ENCODE results near the gene VIPR2. TPM values are rescaled to one million over a fixed set of nuclear protein-coding genes. Genes with fewer than 3 reads are reported as not detected.
A peak's percentile ranks its signal among the peaks of the same experiment; 100 is the strongest.

Gene VIPR2
- total and polyA plus RNA-seq, 10 donors = 0.41 to 1.4 (median 0.64) TPM

DNA sequence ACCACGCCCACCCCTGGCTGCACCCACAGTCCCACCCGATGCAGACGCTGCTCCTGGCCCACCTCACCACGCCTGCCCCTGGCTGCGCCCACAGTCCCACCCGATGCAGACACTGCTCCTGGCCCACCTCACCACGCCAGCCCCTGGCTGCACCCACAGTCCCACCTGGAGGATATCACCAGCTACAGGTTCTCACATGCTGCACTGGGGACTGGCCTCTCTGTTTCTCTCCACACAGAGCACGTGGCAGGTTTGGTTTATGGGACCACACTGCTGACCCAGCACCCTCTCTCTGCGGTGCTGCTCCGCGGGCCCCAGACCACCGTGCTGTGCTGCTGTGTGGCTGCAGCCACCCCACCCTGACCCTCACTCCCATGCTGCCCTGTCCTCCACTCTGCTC, 120.9 kb downstream of the VIPR2 start:
- Histone ChIP-seq H3K4me1 (no peaks in the 10 kb centered on the region), H3K27me3 (replicated peaks in 1 of 7) (peaks cover 0 to 52% (median 0%) of the 10 kb centered on the region in 7 donors), H3K4me3 (no peak overlapping the region), H3K27ac (no peak overlapping the region), H3K9me3 (peaks cover 0 to 10% (median 2%) of the 10 kb centered on the region in 8 donors), H3K36me3 (no peaks in the 10 kb centered on the region)
- peak; percentile 43 for DNase-seq
- intact Hi-C loops (cut with DNase I; ENCODE audit: low total_unique reads) = no loop called here
- TF ChIP-seq POLR2AphosphoS5 (IDR thresholded peaks at IDR 0.05) (no peak), POLR2A (IDR thresholded peaks at IDR 0.05) (no peak)
- TF ChIP-seq, protein P1, sequence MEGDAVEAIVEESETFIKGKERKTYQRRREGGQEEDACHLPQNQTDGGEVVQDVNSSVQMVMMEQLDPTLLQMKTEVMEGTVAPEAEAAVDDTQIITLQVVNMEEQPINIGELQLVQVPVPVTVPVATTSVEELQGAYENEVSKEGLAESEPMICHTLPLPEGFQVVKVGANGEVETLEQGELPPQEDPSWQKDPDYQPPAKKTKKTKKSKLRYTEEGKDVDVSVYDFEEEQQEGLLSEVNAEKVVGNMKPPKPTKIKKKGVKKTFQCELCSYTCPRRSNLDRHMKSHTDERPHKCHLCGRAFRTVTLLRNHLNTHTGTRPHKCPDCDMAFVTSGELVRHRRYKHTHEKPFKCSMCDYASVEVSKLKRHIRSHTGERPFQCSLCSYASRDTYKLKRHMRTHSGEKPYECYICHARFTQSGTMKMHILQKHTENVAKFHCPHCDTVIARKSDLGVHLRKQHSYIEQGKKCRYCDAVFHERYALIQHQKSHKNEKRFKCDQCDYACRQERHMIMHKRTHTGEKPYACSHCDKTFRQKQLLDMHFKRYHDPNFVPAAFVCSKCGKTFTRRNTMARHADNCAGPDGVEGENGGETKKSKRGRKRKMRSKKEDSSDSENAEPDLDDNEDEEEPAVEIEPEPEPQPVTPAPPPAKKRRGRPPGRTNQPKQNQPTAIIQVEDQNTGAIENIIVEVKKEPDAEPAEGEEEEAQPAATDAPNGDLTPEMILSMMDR (IDR thresholded peaks at IDR 0.05 in 8 of 11, conservative IDR thresholded peaks at IDR 0.05 in 3 of 11) = no peak
- 88 to 95% (median 91%) methylated on average over 12 of the region's 12 CpGs for WGBS, 5 donors

DNA sequence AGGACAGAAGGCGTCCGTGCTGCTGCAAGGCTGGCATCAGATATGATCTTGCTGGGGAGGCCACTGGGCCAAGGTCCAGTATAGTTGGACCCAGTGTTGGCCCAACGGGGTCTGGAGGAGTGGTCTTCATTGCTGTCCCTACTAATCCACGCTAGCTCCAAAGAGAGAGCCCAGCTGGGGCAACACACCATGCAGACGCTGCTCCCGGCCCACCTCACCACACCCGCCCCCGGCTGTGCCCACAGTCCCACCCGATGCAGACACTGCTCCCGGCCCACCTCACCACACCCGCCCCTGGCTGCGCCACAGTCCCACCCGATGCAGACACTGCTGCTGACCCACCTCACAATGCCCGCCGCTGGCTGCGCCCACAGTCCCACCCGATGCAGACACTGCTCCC, 121.5 kb downstream of the VIPR2 start:
- Histone ChIP-seq H3K36me3 (no peaks in the 10 kb centered on the region), H3K9me3 (peaks cover 0 to 10% (median 2%) of the 10 kb centered on the region in 8 donors), H3K27me3 (replicated peaks in 1 of 7) (peaks cover 0 to 46% (median 0%) of the 10 kb centered on the region in 7 donors), H3K4me3 (no peak overlapping the region), H3K4me1 (no peaks in the 10 kb centered on the region), H3K27ac (no peak overlapping the region)
- DNase-seq = peak; percentile 32
- WGBS, 5 donors = 85 to 96% (median 89%) methylated on average over 9 to 17 of the region's 17 CpGs
- intact Hi-C loops (cut with DNase I; ENCODE audit: low total_unique reads) = no loop called here
- TF ChIP-seq POLR2AphosphoS5 (IDR thresholded peaks at IDR 0.05) (no peak), POLR2A (IDR thresholded peaks at IDR 0.05) (no peak)
- TF ChIP-seq, protein P1 (IDR thresholded peaks at IDR 0.05 in 8 of 11, conservative IDR thresholded peaks at IDR 0.05 in 3 of 11) = no peak

- Histone ChIP-seq H3K27me3 (replicated peaks in 1 of 7) (peaks cover 0 to 39% (median 0%) of the 10 kb centered on the region in 7 donors), H3K4me1 (no peaks in the 10 kb centered on the region), H3K9me3 (peaks cover 0 to 10% (median 2%) of the 10 kb centered on the region in 8 donors), H3K27ac (no peak overlapping the region), H3K4me3 (no peak overlapping the region), H3K36me3 (no peaks in the 10 kb centered on the region)
- peak; percentile 60 for DNase-seq
- intact Hi-C loops (cut with DNase I; ENCODE audit: low total_unique reads) = no loop called here
- TF ChIP-seq POLR2A (IDR thresholded peaks at IDR 0.05) = no peak
- TF ChIP-seq POLR2AphosphoS5 (IDR thresholded peaks at IDR 0.05) = no peak
- TF ChIP-seq, protein P1 (IDR thresholded peaks at IDR 0.05 in 8 of 11, conservative IDR thresholded peaks at IDR 0.05 in 3 of 11) = no peak
- WGBS, 5 donors = 81 to 87% (median 83%) methylated on average over 19 to 20 of the region's 20 CpGs
Observed at GRCh38 chr7:159022238-159022993, 122.3 kb downstream of the VIPR2 start.

- no peak overlapping the region for H3K27ac ChIP-seq
- intact Hi-C loops (cut with DNase I; ENCODE audit: low total_unique reads) = no loop called here
- H3K36me3 ChIP-seq = no peaks in the 10 kb centered on the region
- 62 to 79% (median 76%) methylated on average over 6 of the region's 6 CpGs for WGBS, 5 donors
- no peak overlapping the region for H3K4me3 ChIP-seq
- peaks cover 0 to 26% (median 0%) of the 10 kb centered on the region in 7 donors for H3K27me3 ChIP-seq (replicated peaks in 1 of 7)
- DNase-seq = no peak
- H3K9me3 ChIP-seq = peaks cover 0 to 10% (median 2%) of the 10 kb centered on the region in 8 donors
- TF ChIP-seq, protein P1 (IDR thresholded peaks at IDR 0.05 in 8 of 11, conservative IDR thresholded peaks at IDR 0.05 in 3 of 11) = no peak
- TF ChIP-seq POLR2A (IDR thresholded peaks at IDR 0.05) (no peak), POLR2AphosphoS5 (IDR thresholded peaks at IDR 0.05) (no peak)
- no peaks in the 10 kb centered on the region for H3K4me1 ChIP-seq
Observed at GRCh38 chr7:159020987-159021386, 123.7 kb downstream of the VIPR2 start.
